Subcutaneous adipose tissue (tissue), 4 donors: Measurements from ENCODE around the gene GLG1. TPM values are rescaled to one million over a fixed set of nuclear protein-coding genes. Genes with fewer than 3 reads are reported as not detected.

Experiments
- total RNA-seq, 4 donors: library from RNA; depleted of rRNA; stranded (reverse); fragments of >200 nt; gene quantifications; one replicate each; pipeline ENCODE4 v1.1.0, GENCODE V29; 2016
- TF ChIP-seq, protein P1 (sequence below): fragments of 450-650 bp; IDR thresholded peaks from one replicate; pipeline ENCODE4 v1.5.1; 2016; ENCODE audit warnings: low read depth, mild to moderate bottlenecking, control low read depth, antibody characterized with exemption, moderate library complexity

GLG1 gene
- total RNA-seq, 4 donors from 2014 or later: 138 to 168 (median 150) TPM

DNA sequence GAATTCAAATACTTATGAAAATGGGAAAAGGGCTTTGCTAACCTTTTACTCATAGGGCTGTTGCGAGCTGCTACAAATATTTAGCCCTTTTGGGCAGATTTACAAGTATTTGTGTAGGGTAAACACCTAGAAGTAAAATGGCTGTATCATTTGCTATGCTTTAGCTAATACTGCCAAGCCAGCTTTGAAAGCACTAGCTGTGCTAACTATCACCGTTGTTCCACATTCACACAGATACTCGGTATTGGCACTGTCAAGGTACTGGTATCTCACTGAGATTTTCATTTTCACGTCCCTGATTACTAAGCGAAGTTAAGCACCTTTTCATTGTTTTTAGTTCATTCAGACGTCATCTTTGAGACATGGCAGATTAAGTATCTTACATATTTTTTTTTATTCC is 84.8 kb downstream of the GLG1 start:
- TF ChIP-seq, protein P1, sequence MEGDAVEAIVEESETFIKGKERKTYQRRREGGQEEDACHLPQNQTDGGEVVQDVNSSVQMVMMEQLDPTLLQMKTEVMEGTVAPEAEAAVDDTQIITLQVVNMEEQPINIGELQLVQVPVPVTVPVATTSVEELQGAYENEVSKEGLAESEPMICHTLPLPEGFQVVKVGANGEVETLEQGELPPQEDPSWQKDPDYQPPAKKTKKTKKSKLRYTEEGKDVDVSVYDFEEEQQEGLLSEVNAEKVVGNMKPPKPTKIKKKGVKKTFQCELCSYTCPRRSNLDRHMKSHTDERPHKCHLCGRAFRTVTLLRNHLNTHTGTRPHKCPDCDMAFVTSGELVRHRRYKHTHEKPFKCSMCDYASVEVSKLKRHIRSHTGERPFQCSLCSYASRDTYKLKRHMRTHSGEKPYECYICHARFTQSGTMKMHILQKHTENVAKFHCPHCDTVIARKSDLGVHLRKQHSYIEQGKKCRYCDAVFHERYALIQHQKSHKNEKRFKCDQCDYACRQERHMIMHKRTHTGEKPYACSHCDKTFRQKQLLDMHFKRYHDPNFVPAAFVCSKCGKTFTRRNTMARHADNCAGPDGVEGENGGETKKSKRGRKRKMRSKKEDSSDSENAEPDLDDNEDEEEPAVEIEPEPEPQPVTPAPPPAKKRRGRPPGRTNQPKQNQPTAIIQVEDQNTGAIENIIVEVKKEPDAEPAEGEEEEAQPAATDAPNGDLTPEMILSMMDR: no peak

DNA sequence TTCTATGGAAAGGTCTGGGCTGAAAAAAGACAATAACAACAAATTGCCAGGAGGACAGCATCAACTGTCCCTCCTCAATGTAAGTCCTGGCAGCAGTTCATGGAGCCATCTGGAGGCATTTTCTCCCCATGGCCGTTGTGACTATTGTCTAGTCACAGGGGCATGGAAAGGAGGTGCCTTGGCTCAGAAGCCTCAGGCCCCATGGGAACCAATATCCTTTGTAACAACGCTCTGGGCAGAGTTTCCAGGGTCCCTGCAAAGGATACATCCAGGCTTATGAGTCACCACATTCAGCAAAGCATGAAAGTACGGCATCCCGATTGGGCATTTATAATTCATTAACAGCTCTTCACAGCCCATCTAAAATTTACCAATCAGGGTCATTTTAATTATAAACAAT is 85.2 kb downstream of the GLG1 start:
- TF ChIP-seq, protein P1: no peak

DNA sequence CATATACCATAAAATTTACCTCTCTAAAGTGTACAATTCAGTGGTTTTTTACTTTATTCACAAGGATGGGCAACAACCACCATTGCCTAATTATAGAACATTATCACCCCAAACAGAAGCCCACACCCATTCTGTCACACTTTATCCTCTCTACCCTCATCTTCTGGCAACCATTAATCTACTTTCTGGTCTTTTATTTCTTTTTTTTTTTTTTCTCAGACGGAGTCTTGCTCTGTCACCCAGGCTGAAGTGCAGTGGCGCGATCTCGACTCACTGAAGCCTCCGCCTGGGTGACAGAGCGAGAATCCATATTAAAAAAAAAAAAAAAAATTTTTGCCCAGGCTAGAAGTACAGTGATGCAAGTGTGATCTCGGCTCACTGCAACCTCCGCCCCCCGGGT is 95.0 kb downstream of the GLG1 start:
- TF ChIP-seq, protein P1: no peak

DNA sequence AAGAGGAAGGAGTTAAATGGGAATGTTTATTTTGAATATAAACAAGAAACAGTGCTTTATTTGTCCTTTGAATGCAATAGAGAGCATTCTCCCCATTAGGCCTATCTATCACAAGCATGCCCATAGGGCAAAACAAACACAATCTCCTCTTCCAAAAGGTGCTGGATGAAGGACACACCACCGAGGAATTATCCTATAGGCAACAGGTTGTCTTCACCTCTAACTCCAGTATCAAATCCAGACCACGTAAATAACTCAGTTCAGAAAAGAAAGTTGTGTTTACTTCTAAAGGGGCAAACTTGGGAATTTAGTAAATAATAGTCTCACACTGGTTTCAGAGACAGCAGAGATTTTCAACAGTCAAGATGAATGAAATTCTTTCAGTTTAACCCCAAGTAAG is 101.9 kb downstream of the GLG1 start:
- TF ChIP-seq, protein P1: no peak

DNA sequence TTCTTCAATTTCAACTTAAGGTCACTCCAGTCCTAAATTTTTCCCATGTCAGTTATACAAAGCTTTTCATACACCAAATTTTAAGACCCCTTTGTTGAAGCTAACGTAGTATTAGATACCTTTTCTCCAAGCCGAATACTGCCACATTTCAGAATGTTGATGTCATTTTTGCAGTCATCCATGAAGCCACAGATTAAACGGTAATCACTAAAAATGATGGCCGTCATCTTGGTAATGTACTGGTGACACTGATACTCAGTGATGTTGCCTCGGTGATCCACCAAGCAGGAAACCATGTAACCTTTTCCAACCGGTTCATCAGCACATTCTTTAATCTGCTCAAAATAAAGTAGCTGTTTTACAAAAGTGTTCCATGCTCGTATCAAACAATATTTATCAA is 103.5 kb downstream of the GLG1 start:
- TF ChIP-seq, protein P1: no peak

DNA sequence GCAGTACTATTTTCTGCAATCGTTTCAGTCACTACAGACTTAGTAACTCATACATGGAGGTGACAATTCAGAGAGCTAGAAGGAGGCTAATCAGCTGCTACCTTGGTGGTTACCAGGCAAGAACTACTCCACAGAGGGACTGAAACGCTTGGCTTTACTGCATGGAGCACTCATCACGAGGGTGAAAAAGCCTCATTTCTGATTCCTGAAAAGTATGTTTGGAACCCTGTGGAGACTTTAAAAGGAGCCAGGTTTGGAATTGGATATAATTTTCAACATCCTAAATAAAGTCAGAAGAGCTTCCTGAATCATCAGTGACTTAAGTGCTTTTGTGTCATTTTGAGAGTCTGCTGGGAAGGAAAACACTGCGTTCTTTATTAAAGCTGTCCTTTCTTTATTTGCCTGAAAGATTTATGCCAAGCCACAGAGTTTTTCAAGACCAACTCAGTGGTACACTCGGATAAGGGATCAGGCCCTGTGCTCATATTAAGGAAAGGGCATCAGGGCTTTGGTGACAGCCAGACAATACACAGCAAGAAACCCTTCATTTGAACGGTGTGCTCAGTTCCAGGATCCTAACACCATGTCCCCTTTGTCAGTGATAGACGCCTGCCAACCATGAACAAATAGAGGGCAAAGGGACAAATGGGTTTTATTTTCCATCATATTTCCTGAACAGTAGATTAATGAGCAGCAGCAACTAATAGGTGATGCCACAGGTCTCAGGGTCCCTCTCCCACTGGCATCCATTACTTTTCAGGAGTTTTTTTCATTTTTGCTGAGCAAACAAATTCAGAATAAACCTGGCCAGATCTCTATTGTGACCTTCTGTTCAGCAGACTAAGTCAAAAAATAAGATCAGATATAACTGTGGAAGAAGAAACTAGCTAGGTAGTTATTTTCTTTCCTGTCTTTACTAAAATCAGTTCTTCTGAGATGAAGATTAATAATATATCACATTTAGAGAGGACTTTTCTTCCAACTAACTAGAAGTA is 105.1 kb downstream of the GLG1 start:
- TF ChIP-seq, protein P1: no peak

DNA sequence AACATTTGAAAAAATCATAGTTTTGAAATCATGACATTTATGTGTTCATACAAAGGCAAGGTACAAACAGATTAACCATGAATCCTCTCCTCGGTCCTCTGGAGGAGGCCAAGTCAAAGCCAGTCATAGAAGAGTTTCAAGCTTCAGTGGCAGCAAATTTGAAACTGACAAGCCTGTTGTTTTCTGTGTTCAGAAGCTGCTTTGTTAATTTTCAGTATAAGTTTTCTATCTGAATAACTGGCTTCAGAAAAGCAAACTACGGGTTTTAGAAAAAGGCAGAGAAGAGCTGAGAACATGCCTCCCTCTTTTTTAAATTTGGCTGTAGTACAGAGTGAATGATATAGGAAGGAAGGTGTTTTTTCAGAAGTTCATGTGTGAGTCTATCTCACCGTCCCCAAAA is 106.0 kb downstream of the GLG1 start:
- TF ChIP-seq, protein P1: no peak
